Panc1 (cell line): ENCODE data around the gene E2F1. TPM values are rescaled to one million over a fixed set of nuclear protein-coding genes. Genes with fewer than 3 reads are reported as not detected.

Experiments
- ATAC-seq: fragments of 200-7000 bp; cut with Tn5 transposase; 2 replicates; pipeline ENCODE4 v1.9.1; 2020; ENCODE audit warnings: mild to moderate bottlenecking, moderate library complexity
- BruUV-seq: library from RNA; stranded (reverse); fragments of 400-500 nt; replicated peaks from 2 replicates; lab custom pipeline; 2021; lab: Mats Ljungman, UMichigan
- CTCF ChIA-PET: fragments of 300-600 bp; sonication (Branson Sonifier 250); formaldehyde crosslinking; loops from one replicate; lab custom pipeline; 2022; ENCODE audit warnings: antibody characterized with exemption; lab: Charles Lee
- POLR2A ChIA-PET: fragments of 300-600 bp; sonication (Branson Sonifier 250); formaldehyde crosslinking; loops from one replicate; lab custom pipeline; 2022; ENCODE audit warnings: antibody characterized with exemption; lab: Charles Lee
- DNase-seq: peaks from one replicate; pipeline ENCODE4 v3.0.0-alpha.2; 2010; ENCODE audit warnings: low read depth, low spot score
- H3K27ac ChIP-seq: 2 replicates; pipeline ENCODE4 v1.5.1; 2011; ENCODE audit warnings: mild to moderate bottlenecking, low read length, inconsistent platforms
- H3K27me3 ChIP-seq: fragments of 200-500 bp; sonication (Bioruptor generic); 2 replicates; pipeline ENCODE4 v1.6.0; 2014; ENCODE audit warnings: low read length, inconsistent platforms; ENCODE audit not compliant: control insufficient read depth, insufficient read depth
- H3K36me3 ChIP-seq: fragments of 200-500 bp; sonication (Bioruptor generic); 2 replicates; pipeline ENCODE4 v1.5.1; 2014; ENCODE audit warnings: inconsistent platforms, mild to moderate bottlenecking, low read length, moderate library complexity; ENCODE audit not compliant: control insufficient read depth, insufficient read depth
- H3K4me1 ChIP-seq: 2 replicates; pipeline ENCODE4 v1.5.1; 2011; ENCODE audit warnings: inconsistent platforms, mild to moderate bottlenecking, low read length, moderate library complexity; ENCODE audit not compliant: control insufficient read depth, insufficient read depth
- H3K4me3 ChIP-seq, 2 experiments: 2 replicates each; pipeline ENCODE4 v1.5.1; 2011 to 2012; ENCODE audit warnings: low read depth in 2 of 2, low read length in 2 of 2, mild to moderate bottlenecking in 2 of 2, inconsistent platforms in 1 of 2, moderate library complexity in 1 of 2
- H3K9me3 ChIP-seq: fragments of 200-500 bp; sonication (Bioruptor generic); 2 replicates; pipeline ENCODE4 v1.5.1; 2014; ENCODE audit warnings: low read depth, mild to moderate bottlenecking, inconsistent platforms, low read length, moderate library complexity; ENCODE audit not compliant: control insufficient read depth, insufficient read depth
- CTCF ChIP-seq: fragments of 450-650 bp; IDR thresholded peaks from 2 replicates; pipeline ENCODE4 v1.5.1; 2017; ENCODE audit warnings: mild to moderate bottlenecking
- POLR2AphosphoS5 ChIP-seq: IDR thresholded peaks from 2 replicates; pipeline ENCODE4 v1.6.1; 2012; ENCODE audit warnings: mild to moderate bottlenecking, low read depth, low read length, moderate library complexity
- REST ChIP-seq, 2 experiments: IDR thresholded peaks; 2 replicates each; pipeline ENCODE4 v1.6.1; 2011 to 2012; ENCODE audit warnings: low read depth in 2 of 2, control low read depth in 1 of 2, low read length in 1 of 2, mild to moderate bottlenecking in 1 of 2, moderate library complexity in 1 of 2; ENCODE audit not compliant: insufficient read depth in 1 of 2
- SIN3A ChIP-seq: IDR thresholded peaks from 2 replicates; pipeline ENCODE4 v1.6.1; 2012; ENCODE audit warnings: low read depth, mild to moderate bottlenecking, low read length, moderate library complexity, borderline replicate concordance; ENCODE audit not compliant: insufficient read depth
- TCF7L2 ChIP-seq: IDR thresholded peaks from 2 replicates; pipeline ENCODE4 v1.6.1; 2011; ENCODE audit warnings: mild to moderate bottlenecking, low read depth, low read length, inconsistent platforms
- in situ Hi-C: cut with HindIII; loops from 2 replicates; pipeline ENCODE4 v1.10.0; 2016; ENCODE audit warnings: low sequenced_read_pairs, low pct_unique_long_range_greater_than_20kb
- intact Hi-C: fragments of 100-400 bp; cut with micrococcal nuclease; formaldehyde crosslinking; loops from one replicate; pipeline ENCODE4 v1.10.0; 2022; ENCODE audit not compliant: unreplicated experiment
- total RNA-seq: library from RNA; stranded (reverse); gene quantifications from one replicate; pipeline ENCODE4 v1.2.1, GENCODE V29; 2021; ENCODE audit not compliant: unreplicated experiment

The E2F1 gene
- total RNA-seq, 1 experiment from 2014 or later: 64.2 TPM

GRCh38 chr20:33679758-33680485 is 6.3 kb downstream of the E2F1 start:
- POLR2A ChIA-PET: interaction anchor here (0.5 kb wide), 1 partner anchor 34 kb away, joined by 3 read pairs; no protein-coding TSS in a partner anchor
- no TSS peak for BruUV-seq

More at GRCh38 chr20:33679758-33680485, 6.3 kb downstream of the E2F1 start:
- Histone ChIP-seq H3K4me3 (no peak overlapping the region), H3K4me1 (peaks cover 16% of the 10 kb centered on the region), H3K36me3 (no peaks in the 10 kb centered on the region), H3K27ac (no peak overlapping the region), H3K9me3 (no peaks in the 10 kb centered on the region), H3K27me3 (no peaks in the 10 kb centered on the region)
- TF ChIP-seq TCF7L2: no peak
- TF ChIP-seq REST (IDR thresholded peaks at IDR 0.05; ENCODE audit: insufficient read depth in 1 of 2, low read depth in 2 of 2, low read length in 1 of 2): no peak
- no peak for TF ChIP-seq SIN3A
- TF ChIP-seq POLR2AphosphoS5: no peak
- no peak for TF ChIP-seq CTCF
- in situ Hi-C loops: no loop called here
- CTCF ChIA-PET: no interaction called here
- intact Hi-C loops: no loop called here
- DNase-seq: no peak
- ATAC-seq: no peak
